ENCODE data around the gene PRLR.

Gene PRLR

DNA sequence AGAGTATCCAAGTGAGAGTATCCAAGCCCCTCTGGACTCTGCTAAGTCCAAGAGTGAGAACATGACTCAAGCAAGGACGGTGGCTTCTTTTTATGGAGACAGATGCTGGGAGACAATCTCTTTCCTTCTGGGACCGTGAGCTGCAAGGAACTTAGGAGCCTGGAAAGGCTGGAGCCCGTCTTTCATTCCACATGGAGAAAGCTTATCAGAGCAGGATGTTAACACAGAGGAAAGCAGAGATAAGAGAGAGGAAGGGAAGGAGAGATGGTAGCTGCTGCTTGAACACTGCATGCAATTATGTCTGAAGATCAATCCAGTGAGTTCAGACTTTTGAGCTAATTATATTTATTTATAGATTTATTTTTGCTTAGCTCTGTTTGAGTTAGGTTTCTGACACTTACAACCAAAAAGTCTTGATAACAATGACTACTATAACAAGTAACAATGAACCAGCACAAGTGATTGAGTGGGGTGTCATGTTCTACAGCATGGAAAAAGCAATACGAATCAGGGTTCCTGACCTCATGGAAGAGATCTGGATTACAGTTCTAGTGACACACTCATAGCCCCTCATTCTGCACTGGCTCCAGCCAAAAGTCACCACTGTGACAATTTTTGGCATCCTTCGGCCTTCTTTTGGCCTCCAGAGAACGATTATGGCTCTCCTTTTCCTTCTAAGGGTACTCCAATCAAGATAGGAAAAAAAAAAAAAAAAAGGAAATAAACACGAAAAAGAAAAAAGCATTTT, 71.5 kb downstream of the PRLR start:
- DNase-seq: no peak

- no peak for DNase-seq
Observed at GRCh38 chr5:35158204-35158603, 72.1 kb downstream of the PRLR start.

DNA sequence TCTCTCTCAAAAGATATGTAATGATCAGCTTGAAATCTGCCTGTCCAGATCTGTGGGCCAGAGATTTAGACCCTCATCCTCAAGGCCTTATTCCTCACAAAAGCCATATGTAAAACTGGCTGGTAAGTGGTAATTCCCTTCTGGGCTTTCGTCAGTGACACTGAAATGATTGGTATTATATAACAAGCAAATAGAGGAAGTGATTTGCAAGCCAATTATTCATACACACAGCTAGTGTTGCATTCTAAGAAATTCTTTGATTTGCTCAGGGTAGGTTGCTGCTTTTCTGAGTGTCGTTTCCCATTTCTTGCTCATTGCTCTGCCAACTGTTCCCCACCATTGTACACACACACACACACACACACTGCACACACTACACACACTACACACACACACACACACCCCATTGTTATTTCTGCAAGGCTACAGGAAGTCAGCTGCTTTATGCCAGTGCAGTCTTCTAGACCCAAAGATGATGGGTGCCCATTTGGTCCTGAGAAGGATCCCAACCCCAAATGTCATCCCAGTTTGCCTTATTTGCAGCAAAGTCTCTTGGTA, 76.8 kb downstream of the PRLR start:
- no peak for DNase-seq

DNA sequence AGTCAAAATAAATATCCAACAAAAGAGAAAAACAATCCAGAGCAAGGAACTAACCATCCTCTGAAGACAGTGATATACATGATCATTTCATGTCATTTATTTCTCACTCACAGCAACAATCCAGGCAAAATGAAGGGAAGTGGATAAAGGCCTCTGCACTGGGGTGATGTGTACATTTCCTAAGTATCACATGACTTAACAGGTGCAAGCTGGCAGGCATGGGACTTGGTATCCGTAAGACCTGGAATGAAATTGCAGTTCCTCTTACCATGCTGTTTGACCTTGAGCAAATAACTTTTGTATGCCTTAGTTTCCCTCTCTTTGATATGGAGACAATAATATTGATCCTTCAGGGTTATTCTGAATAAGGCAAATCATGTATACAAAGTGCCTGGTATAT, 77.6 kb downstream of the PRLR start:
- no peak for DNase-seq

GRCh38 chr5:35151146-35151920, 79.0 kb downstream of the PRLR start:
- DNase-seq: no peak

- no peak for DNase-seq
Observed at GRCh38 chr5:35149041-35149440, 81.2 kb downstream of the PRLR start.

DNA sequence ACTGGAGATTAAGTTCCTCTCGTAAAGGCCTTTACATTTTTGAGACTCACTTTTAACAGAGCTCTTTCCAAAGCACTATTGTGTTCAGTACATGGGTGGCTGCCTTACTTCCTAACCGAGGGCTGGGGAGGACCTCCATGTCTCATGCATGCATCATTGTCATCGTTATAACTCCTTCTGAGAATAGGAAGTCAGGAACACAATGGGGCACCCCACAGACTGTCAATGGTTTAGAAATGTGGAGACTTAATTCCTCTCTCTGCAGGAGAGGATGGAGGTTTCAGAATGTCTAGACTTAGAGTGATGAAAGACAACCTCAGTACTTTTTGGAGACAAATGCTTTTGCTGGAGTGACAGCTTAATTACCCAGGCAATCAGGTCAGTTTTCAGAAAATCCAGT, 83.9 kb downstream of the PRLR start:
- no peak for DNase-seq

DNA sequence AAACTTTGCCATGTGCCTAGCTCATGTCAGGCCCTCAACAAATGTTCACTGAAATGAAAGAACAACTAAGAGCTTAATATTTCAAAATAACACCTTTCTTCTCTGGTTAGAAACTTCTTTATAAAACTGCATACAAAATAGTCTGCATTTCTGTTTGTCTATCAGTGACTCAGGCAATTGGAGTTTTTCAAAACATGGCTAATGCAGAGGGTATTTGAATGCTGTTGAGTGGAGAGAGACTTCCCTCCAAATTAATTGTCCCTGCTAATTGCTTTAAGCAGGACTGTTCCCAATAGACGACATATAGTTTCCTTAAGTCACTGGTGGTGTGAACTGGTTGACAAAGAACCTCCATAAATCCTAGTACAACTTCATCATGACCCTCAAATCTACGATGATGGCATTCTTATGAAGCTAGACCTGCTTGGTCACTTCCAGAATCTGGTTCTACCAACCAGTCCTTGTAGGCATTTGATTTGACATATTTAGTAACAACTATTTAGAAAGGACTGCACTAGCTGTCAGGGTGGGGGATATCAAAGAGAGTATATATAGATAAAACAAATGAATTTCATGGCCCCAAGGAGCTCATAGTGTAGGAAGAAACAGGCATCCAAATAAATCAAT, 84.5 kb downstream of the PRLR start:
- no peak for DNase-seq

GRCh38 chr5:35145012-35145411, 85.3 kb downstream of the PRLR start:
- no peak for DNase-seq

- DNase-seq: no peak
Observed at GRCh38 chr5:35143841-35144240, 86.4 kb downstream of the PRLR start.

- DNase-seq: no peak
Observed at GRCh38 chr5:35141739-35142138, 88.5 kb downstream of the PRLR start.

DNA sequence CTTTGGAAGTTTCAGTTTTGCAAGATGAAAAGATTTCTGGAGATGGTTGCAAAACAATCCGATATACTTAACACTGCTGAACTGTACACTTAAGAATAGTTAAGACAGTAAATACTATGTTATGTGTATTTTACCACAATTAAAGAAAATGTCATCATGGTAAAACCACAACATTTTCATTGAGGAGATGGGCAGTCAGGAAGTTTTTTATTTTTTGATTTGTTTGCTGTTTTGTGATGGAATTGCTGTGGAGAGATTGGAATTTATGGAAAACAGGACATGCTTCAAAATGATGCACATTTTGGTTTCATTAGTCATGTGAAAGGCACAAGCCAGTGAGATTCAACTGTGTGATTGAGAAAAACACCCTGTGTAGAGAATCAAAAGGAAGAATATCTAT, 92.1 kb downstream of the PRLR start:
- no peak for DNase-seq

GRCh38 chr5:35136386-35136785, 93.9 kb downstream of the PRLR start:
- no peak for DNase-seq

GRCh38 chr5:35135239-35135700, 95.0 kb downstream of the PRLR start:
- DNase-seq: no peak

DNA sequence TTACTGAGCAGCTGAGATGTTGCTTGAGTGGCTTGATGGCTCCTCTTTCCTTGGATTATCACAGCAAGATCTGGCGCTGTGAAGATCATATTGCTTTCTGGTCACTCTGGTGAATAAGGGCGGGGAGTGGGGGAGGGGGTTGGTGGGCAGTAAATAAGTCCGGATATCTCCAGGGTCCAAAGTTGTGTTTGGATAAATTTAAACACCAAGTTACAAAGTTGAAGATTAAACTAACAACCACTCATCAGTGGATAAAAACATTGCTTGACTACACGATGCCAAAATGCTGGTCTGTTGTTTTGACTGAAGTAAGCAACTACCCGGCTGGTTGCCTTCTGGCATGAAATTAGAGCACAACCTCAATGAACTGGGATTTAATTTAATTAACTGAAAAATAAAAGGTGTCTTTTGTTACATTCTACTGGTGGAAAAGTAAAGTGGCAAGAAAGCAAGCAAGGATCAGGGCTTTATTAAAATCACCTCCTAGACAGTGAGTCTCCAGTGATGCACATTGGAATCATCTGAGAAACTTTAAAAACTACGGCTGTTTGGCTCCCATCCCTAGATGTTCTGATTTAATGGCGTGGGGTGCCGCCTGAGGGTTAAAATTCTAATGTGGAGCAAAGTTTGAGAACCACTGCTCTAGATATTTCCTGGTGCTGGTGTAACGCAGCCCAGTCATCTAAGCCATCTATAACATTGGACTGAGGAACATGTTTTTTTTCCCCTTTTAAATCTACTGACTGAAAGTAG, 95.8 kb downstream of the PRLR start:
- DNase-seq: no peak

GRCh38 chr5:35133186-35133585, 97.1 kb downstream of the PRLR start:
- DNase-seq: no peak

- DNase-seq: no peak
Observed at GRCh38 chr5:35131723-35132122, 98.6 kb downstream of the PRLR start.

- DNase-seq: no peak
Observed at GRCh38 chr5:35129921-35130485, 100.3 kb downstream of the PRLR start.

DNA sequence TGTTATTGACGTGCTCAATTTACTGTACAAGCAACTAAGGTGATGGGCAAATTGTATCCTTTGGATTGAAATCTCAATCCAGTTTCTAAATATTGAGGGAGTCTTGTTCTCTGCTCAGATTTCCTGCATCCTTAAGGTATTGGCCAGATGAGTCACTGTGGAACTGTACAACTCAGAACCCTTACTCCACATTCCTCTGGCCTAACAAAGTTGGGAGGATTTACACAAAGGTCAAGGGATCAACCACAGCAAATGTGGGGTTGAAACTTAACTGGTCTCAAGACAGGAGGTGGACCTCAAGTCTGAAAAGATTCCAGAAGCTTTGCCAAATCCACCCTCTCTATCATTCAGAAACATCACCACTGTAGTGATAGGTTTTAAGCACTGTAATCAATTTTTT, 101.0 kb downstream of the PRLR start:
- DNase-seq: no peak

- DNase-seq: no peak
Observed at GRCh38 chr5:35127006-35127405, 103.3 kb downstream of the PRLR start.

DNA sequence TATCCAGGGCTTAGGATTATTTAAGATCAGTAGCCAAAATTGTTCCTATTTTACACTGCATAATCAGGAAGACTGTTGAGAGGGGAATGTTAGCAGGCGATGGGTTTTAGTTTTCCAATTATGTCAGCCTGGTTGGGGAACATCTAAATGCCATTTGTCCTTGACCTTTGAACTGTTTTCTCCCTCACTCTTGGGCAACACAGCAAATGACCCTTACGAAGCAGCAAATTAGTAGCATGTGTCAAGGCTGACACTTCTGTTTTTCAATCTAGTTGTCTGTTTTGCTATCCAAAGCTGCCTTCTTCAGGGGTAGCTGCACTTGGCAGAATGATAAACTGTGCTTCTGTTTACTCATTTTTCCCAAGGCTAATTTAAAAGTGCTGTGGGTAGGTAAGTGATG, 104.5 kb downstream of the PRLR start:
- no peak for DNase-seq

- no peak for DNase-seq
Observed at GRCh38 chr5:35124932-35125331, 105.4 kb downstream of the PRLR start.

GRCh38 chr5:35122819-35123218, 107.5 kb downstream of the PRLR start:
- DNase-seq: no peak

Data from NCI-H510A treated with DMSO at 0.1 percent for 48 hours (cell line).